HG02588 (cell line): ENCODE measurements around the gene PHF12.

Source experiments
- ATAC-seq: cut with Tn5 transposase; IDR thresholded peaks from one replicate; pipeline ENCODE4 v1.9.1; 2021; ENCODE audit warnings: mild to moderate bottlenecking, moderate library complexity; ENCODE audit not compliant: unreplicated experiment

PHF12 gene

DNA sequence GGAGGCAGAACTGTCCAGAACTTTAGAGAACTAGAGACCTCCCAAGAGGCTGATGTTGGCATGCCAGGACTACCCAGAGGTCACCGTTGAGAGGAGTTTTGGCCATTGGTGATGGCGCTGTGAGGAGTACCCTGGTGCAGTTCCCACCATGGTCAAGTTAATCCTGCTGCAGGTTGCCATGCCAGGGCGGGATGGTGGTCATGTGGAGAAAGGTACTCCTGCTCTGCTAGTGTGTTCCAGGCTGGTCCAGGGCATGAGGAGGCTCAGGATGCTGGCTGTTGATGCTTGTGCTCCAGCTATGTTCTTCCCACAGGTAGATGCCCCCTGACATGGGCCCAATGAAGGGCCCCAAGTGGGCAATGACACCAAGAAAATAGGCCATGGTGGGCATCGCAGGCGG is 4.1 kb upstream of the PHF12 start:
- no peak for ATAC-seq

GRCh38 chr17:28954886-28955285 is 3.6 kb upstream of the PHF12 start:
- no peak for ATAC-seq

GRCh38 chr17:28953444-28954118 is 2.3 kb upstream of the PHF12 start:
- ATAC-seq = no peak

GRCh38 chr17:28951991-28952975 is 965 bp upstream of the PHF12 start:
- peak; percentile 52 for ATAC-seq

GRCh38 chr17:28950752-28951427 is 428 bp downstream of the PHF12 start:
- no peak for ATAC-seq

GRCh38 chr17:28950017-28950751 is 1.1 kb downstream of the PHF12 start:
- no peak for ATAC-seq

DNA sequence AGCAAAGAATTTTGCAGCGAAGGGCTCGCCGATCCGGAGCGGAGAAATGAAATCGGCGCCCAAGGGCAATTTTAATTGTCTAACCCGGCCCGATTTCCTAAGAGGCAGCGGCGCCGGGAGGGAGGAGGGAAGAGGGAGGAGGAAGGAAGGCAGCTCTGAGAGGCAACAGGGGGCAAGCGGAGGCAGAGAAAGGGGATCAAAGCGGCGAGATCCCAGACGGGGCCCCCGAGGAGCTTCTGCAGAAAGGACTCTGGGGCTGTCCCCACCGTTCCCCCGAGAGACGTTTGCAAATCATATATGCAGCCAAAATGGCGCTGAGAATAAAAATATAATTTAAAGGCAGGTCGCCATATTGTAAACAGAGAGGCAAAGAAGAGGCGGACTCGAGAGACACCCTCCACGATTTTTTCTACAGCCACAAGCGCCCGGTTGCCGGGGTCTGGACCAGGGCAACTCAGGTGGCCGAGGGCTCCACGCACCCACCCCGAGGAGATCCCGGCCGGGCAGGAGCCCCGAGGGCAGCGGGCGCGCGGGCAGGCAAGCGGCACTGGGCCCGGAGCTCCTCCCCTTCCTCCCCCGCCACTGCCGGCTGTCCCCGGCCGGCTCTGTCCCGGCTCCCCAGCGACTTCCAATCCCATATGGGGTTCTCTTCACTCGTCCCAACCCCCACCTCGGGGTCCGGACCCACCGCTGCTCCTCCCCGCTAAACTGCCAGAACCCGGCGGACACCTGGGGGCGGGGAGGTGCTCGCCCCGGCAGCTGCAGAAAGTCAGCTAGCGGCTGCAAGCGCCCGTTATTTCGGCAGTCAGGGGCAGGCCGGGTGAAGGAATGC is 1.9 kb downstream of the PHF12 start:
- no peak for ATAC-seq

DNA sequence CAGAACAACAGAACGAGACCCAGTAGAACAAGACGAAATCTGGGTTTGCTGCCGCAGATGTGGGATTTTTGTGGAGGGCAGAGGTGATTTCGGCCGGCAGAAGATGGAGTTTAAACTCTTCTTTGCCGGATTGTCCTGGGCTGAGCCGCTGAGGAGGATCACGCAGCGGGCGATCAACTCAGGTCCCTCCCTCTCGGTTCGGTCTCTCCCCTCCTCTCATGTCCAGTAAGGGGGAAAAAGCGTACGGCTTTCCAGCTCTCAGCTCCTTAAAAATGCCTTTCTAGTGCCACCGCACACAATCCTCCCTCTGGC is 2.5 kb downstream of the PHF12 start:
- ATAC-seq = no peak

- no peak for ATAC-seq
These were observed 3.0 kb downstream of the PHF12 start for GRCh38 chr17:28948342-28948741.

- no peak for ATAC-seq
These were observed 3.7 kb downstream of the PHF12 start for GRCh38 chr17:28947639-28948038.

GRCh38 chr17:28946239-28946638 is 5.1 kb downstream of the PHF12 start:
- no peak for ATAC-seq

GRCh38 chr17:28944862-28945741 is 6.2 kb downstream of the PHF12 start:
- ATAC-seq = no peak

GRCh38 chr17:28944343-28944742 is 7.0 kb downstream of the PHF12 start:
- ATAC-seq = no peak

- ATAC-seq = no peak
These were observed 8.4 kb downstream of the PHF12 start for GRCh38 chr17:28942925-28943324.

- ATAC-seq = no peak
These were observed 10.1 kb downstream of the PHF12 start for GRCh38 chr17:28941251-28941650.

GRCh38 chr17:28940675-28941074 is 10.6 kb downstream of the PHF12 start:
- no peak for ATAC-seq

- ATAC-seq = no peak
These were observed 11.2 kb downstream of the PHF12 start for GRCh38 chr17:28940142-28940541.

DNA sequence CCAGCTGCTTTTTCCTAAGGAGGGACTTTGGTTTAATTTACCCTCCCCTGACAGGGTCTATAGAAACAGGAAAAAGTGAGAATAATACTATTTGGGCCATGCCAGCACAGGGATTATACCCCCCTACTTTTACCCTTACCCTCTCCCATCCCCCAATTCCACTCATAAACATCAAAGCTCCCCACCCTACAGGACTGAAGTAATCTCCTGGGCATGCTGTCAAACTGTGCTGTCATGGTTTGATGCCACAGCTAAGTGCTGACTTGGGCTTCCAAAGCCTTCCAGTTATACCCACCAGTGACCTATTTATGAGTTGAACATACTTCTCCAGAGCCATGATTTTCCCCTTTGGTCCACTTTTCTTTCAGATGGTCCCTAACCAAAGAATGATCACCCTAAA is 12.8 kb downstream of the PHF12 start:
- no peak for ATAC-seq

DNA sequence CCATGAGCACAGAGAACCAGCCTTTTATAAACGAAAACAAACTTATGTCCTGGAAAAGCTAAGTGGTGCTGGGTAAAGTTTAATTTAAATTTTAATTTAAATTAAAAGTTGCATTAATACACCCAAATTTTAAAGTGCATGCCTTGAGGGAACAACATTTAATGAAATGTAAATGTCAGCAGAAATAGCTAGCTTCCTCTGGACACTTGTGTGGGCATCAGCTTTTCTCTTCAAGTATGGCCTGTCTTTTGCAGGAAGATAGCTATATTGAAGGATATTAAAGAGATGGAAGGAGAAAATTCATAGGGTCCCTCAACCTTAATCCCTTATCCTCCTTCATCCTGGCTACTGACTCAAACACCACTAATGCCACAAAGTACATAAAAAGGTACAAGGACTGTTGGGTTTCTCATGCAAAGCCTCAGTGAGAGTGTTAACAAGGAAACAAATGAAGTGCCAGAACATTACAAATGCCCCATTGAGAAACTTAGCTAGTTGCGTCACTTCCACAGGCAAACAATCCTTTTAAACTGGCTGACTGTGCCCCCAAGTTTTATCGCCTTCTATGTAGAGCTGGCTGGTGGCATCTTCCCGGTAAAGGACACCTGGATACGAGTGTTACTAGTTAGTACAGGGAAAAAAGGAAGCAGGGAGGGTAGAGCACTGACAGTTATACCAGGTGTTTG is 14.1 kb downstream of the PHF12 start:
- ATAC-seq = no peak
